HG02763 (cell line): Measurements from ENCODE around the gene ZNF76.
"Not testable (repeated sequence)": the region's sequence is repeated elsewhere in the genome, so short reads cannot be mapped to it uniquely, and the experiment has no call there.

ENCODE experiments used
- ATAC-seq: cut with Tn5 transposase; IDR thresholded peaks from one replicate; pipeline ENCODE4 v1.9.1; 2021; ENCODE audit warnings: mild to moderate bottlenecking, moderate library complexity; ENCODE audit not compliant: unreplicated experiment

The ZNF76 gene

GRCh38 chr6:35327349-35328027 lies 68.0 kb downstream of the ZNF76 start:
- ATAC-seq = peak; percentile 57

- ATAC-seq = no peak
Observed at GRCh38 chr6:35328108-35328723, 68.7 kb downstream of the ZNF76 start.

- not testable (repeated sequence) for ATAC-seq
Observed at GRCh38 chr6:35328965-35329364, 69.4 kb downstream of the ZNF76 start.

- no peak for ATAC-seq
Observed at GRCh38 chr6:35330541-35331119, 71.1 kb downstream of the ZNF76 start.

GRCh38 chr6:35332074-35332887 lies 72.7 kb downstream of the ZNF76 start:
- not testable (repeated sequence) for ATAC-seq

GRCh38 chr6:35341557-35341956 lies 82.0 kb downstream of the ZNF76 start:
- no peak for ATAC-seq

GRCh38 chr6:35342258-35343091 lies 82.9 kb downstream of the ZNF76 start, which contains the start of gene PPARD:
Gene PPARD (plus strand): TSS chr6:35342558. CDS start chr6:35411088, 68,530 bp downstream.
- ATAC-seq = peak; percentile 95

GRCh38 chr6:35343092-35343834 lies 83.7 kb downstream of the ZNF76 start:
- ATAC-seq = no peak

GRCh38 chr6:35343835-35344550 lies 84.5 kb downstream of the ZNF76 start:
- no peak for ATAC-seq
